Measurements from ENCODE around the gene PRDM1. TPM values are rescaled to one million over a fixed set of nuclear protein-coding genes. Genes with fewer than 3 reads are reported as not detected.

PRDM1 gene
- polyA plus RNA-seq, 1 of the 3 experiments (the other 2 are of a cell fraction): 4.0 TPM

DNA sequence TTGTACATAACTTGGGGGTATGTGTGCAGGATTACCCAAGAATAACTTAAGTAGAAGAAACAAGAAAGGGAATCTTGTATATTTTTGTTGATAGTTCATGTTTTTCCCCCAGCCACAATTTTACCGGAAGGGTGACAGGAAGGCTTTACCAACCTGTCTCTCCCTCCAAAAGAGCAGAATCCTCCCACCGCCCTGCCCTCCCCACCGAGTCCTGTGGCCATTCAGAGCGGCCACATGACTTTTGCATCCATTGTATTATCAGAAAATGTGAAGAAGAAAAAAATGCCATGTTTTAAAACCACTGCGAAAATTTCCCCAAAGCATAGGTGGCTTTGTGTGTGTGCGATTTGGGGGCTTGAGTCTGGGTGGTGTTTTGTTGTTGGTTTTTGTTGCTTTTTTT is 22.0 kb downstream of the PRDM1 start (continued):
- TF ChIP-seq FOSL2 (IDR thresholded peaks at IDR 0.05; ENCODE audit: borderline replicate concordance, low read depth) (no peak), FOXJ3 (CRISPR knock-in tag; IDR thresholded peaks at IDR 0.05) (no peak), YY1 (IDR thresholded peaks at IDR 0.05; ENCODE audit: low read depth) (no peak)

DNA sequence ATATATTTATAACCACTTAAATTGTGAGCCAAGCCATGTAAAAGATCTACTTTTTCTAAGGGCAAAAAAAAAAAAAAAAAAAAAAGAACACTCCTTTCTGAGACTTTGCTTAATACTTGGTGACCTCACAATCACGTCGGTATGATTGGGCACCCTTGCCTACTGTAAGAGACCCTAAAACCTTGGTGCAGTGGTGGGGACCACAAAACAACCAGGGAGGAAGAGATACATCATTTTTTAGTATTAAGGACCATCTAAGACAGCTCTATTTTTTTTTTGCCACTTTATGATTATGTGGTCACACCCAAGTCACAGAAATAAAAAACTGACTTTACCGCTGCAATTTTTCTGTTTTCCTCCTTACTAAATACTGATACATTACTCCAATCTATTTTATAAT is 22.9 kb downstream of the PRDM1 start:
- CTCF ChIA-PET: interaction anchor here (1.4 kb wide), 1 partner anchor 114 kb away, joined by 3 read pairs; no protein-coding TSS in a partner anchor
- no peak overlapping the region for H3K4me3 ChIP-seq (ENCODE audit: low read depth in 2 of 2, low read length in 1 of 2)
- no peak overlapping the region for H2AFZ ChIP-seq (ENCODE audit: low read depth)
- no peaks in the 10 kb centered on the region for H4K20me1 ChIP-seq (ENCODE audit: insufficient read depth)
- POLR2A ChIA-PET: no interaction called here
- no peaks in the 10 kb centered on the region for H3K79me2 ChIP-seq (ENCODE audit: insufficient read depth)
- no peaks in the 10 kb centered on the region for H3K9me3 ChIP-seq
- TF ChIP-seq, protein P1, sequence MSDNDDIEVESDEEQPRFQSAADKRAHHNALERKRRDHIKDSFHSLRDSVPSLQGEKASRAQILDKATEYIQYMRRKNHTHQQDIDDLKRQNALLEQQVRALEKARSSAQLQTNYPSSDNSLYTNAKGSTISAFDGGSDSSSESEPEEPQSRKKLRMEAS (IDR thresholded peaks at IDR 0.05; ENCODE audit: low read depth): no peak
- TF ChIP-seq, protein P2, sequence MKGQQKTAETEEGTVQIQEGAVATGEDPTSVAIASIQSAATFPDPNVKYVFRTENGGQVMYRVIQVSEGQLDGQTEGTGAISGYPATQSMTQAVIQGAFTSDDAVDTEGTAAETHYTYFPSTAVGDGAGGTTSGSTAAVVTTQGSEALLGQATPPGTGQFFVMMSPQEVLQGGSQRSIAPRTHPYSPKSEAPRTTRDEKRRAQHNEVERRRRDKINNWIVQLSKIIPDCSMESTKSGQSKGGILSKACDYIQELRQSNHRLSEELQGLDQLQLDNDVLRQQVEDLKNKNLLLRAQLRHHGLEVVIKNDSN (IDR thresholded peaks at IDR 0.05; ENCODE audit: borderline replicate concordance, low read depth): no peak
- TF ChIP-seq FOSL2 (IDR thresholded peaks at IDR 0.05; ENCODE audit: borderline replicate concordance, low read depth) (no peak), SMC3 (IDR thresholded peaks at IDR 0.05; ENCODE audit: low read depth, low read length) (no peak), MEF2A (IDR thresholded peaks at IDR 0.05; ENCODE audit: borderline replicate concordance, low read depth) (no peak), NRF1 (IDR thresholded peaks at IDR 0.05; ENCODE audit: low read depth, low read length) (no peak), GABPA (IDR thresholded peaks at IDR 0.05; ENCODE audit: low read depth) (no peak), FOXM1 (IDR thresholded peaks at IDR 0.05; ENCODE audit: low read depth) (no peak), RXRA (IDR thresholded peaks at IDR 0.05; ENCODE audit: borderline replicate concordance, low read depth) (no peak), RAD21 (IDR thresholded peaks at IDR 0.05; ENCODE audit: low read length) (no peak), EZH2phosphoT487 (IDR thresholded peaks at IDR 0.05; ENCODE audit: borderline replicate concordance, low read depth) (no peak), TCF12 (IDR thresholded peaks at IDR 0.05) (no peak), ELF1 (IDR thresholded peaks at IDR 0.05) (no peak), CHD2 (IDR thresholded peaks at IDR 0.05; ENCODE audit: low read length, partially characterized antibody) (no peak), NFIC (IDR thresholded peaks at IDR 0.05; ENCODE audit: borderline replicate concordance) (no peak), TAF1 (IDR thresholded peaks at IDR 0.05; ENCODE audit: borderline replicate concordance, low read depth, low read length) (no peak), RFX5 (IDR thresholded peaks at IDR 0.05; ENCODE audit: low read length) (no peak), POLR2AphosphoS5 (IDR thresholded peaks at IDR 0.05; ENCODE audit: low read depth, low read length) (no peak)
- TF ChIP-seq, protein P3, sequence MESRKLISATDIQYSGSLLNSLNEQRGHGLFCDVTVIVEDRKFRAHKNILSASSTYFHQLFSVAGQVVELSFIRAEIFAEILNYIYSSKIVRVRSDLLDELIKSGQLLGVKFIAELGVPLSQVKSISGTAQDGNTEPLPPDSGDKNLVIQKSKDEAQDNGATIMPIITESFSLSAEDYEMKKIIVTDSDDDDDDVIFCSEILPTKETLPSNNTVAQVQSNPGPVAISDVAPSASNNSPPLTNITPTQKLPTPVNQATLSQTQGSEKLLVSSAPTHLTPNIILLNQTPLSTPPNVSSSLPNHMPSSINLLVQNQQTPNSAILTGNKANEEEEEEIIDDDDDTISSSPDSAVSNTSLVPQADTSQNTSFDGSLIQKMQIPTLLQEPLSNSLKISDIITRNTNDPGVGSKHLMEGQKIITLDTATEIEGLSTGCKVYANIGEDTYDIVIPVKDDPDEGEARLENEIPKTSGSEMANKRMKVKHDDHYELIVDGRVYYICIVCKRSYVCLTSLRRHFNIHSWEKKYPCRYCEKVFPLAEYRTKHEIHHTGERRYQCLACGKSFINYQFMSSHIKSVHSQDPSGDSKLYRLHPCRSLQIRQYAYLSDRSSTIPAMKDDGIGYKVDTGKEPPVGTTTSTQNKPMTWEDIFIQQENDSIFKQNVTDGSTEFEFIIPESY (IDR thresholded peaks at IDR 0.05; ENCODE audit: borderline replicate concordance, low read depth): no peak
- TF ChIP-seq, protein P4, sequence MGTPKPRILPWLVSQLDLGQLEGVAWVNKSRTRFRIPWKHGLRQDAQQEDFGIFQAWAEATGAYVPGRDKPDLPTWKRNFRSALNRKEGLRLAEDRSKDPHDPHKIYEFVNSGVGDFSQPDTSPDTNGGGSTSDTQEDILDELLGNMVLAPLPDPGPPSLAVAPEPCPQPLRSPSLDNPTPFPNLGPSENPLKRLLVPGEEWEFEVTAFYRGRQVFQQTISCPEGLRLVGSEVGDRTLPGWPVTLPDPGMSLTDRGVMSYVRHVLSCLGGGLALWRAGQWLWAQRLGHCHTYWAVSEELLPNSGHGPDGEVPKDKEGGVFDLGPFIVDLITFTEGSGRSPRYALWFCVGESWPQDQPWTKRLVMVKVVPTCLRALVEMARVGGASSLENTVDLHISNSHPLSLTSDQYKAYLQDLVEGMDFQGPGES (IDR thresholded peaks at IDR 0.05; ENCODE audit: low read depth, low read length): no peak
- H3K4me2 ChIP-seq: no peak overlapping the region
- H3K9me2 ChIP-seq: no peaks in the 10 kb centered on the region
- H3K27me3 ChIP-seq (ENCODE audit: insufficient read depth): no peaks in the 10 kb centered on the region
- H3K27ac ChIP-seq (ENCODE audit: low read depth in 2 of 2, low read length in 1 of 2): no peak overlapping the region
- H3F3A ChIP-seq (replicated peaks; ENCODE audit: insufficient read depth): no peaks in the 10 kb centered on the region
- no peak for DNase-seq
- peaks cover 0 to 13% of the 10 kb centered on the region in 2 experiments; a peak in 2 of 4 replicates for H3K4me1 ChIP-seq (ENCODE audit: control insufficient read depth in 1 of 2, insufficient read depth in 2 of 2, low read depth in 1 of 2, low read length in 1 of 2)
- peaks cover 7 to 32% of the 10 kb centered on the region in 2 experiments for H3K36me3 ChIP-seq (replicated peaks in 1 of 2; ENCODE audit: control insufficient read depth in 1 of 2, insufficient read depth in 2 of 2, low read length in 1 of 2)
- 98% methylated on average over 3 of the region's 3 CpGs for WGBS (ENCODE audit: low lambda C conversion rate)
- no peak overlapping the region for H3K9ac ChIP-seq

Data from SK-N-SH (cell line).